HG03025 (cell line): ENCODE measurements around the gene GRIA1.

Source experiments
- ATAC-seq: cut with Tn5 transposase; IDR thresholded peaks from one replicate; pipeline ENCODE4 v1.9.1; 2021; ENCODE audit warnings: mild to moderate bottlenecking, moderate library complexity; ENCODE audit not compliant: unreplicated experiment, low FRiP score

Gene GRIA1

GRCh38 chr5:153490118-153491037 lies at the start of gene GRIA1:
TSS of gene GRIA1 (plus strand) at chr5:153490670.
- no peak for ATAC-seq

DNA sequence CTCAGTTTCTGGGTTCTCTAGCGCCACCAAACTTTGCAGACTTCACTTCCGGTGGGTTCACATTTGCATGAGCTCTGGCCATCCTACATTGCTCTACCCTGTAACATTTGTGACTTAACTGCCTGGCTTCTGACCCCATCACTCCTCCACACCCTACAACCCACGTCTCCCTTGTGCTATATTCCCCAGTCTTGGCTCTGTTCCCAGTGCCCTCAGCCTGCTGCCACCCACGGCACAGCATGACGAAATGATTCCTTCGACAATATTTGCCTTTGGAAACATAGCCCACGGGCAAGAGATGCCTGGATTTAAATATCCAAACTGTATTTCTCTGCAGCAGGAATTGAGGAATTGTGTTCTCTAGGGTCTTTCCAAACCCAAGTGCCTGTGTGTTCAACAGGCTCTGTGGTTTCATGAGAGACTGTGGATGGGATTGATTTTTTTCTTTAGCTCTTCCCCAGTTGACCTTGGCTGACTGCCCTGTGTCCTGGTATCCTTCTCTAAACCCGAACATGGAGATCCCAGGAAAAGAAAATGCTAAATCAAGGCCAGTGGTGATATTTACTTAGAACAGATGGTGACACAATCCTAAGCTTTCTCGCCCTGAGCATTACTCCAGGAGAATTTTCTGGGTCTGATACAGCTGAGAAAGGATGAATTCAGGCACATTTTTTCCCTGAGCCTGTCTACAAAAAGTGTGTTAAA lies 44.4 kb upstream of the GRIA1 start:
- no peak for ATAC-seq

DNA sequence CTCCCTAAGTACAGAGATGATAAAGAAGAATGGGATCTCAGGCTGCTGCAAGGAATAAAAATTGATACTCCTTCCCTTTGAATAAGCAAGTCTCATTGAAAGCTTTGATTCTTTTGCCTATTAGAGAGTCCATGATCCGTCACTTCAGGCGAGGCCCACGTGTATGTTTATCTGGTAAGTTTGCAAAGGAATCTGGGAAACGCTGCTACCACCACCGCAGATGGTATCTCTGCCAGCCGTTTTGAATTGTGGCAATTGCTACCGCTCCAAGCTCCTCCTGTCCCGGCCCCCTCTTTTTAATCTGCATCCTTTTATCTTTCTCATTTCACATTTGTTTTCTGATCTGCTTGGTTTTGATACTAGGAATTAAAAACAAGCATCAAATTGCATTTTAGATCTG lies 42.9 kb upstream of the GRIA1 start:
- ATAC-seq = no peak

GRCh38 chr5:153456354-153456753 lies 34.1 kb upstream of the GRIA1 start:
- ATAC-seq = no peak

- ATAC-seq = no peak
These were observed 33.5 kb upstream of the GRIA1 start for GRCh38 chr5:153456993-153457392.

DNA sequence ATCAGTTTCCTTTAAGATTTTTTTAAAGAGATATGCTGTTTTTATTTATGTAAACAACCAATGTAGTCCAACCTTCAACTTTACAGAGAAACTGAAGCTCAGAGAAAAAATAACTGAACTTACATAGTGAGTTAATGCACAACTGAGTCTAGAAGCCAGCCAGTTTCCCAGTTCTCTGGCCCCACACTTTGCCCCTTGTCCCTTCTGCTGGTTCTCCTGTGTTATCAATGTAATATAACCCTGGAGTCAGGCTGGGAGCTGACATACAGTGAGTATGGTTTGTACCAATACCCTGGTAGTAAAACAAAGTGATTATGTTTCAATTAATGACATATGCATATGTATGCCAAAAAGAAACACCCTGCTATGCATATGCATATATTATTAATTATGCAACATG lies 32.2 kb upstream of the GRIA1 start:
- ATAC-seq = no peak

DNA sequence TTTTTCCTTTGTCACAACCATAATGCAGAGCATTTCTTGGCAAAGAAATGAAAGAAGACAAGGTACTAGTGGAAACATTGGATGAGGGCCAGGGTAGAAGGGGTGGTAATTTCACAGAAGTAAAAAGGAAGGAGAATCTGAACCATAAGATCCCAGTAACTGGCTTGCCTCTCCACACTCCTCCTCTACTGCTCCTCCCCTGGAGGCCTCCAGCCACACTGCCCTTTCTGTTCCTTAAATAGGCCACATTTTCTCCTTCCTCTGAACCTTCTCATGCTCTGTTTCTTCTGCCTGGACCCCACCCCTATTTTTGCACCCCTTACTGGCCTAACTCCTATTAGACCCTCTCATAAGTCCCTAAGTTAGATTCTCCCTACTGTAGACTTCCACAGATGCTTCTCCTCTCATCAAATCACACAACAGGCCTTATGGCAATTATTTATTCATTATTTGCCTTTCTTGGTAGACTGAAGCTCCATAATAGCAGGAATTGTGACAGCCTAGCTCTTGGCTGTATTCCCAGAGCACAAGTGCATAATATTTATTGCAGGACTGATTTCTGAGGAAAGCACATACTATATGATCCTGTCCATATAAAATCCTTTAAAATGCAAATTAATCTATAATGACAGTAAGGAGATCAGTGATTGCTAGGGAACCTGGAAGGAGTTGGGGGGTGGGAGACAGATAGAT lies 31.3 kb upstream of the GRIA1 start:
- ATAC-seq = no peak

GRCh38 chr5:153460421-153460820 lies 30.0 kb upstream of the GRIA1 start:
- no peak for ATAC-seq

DNA sequence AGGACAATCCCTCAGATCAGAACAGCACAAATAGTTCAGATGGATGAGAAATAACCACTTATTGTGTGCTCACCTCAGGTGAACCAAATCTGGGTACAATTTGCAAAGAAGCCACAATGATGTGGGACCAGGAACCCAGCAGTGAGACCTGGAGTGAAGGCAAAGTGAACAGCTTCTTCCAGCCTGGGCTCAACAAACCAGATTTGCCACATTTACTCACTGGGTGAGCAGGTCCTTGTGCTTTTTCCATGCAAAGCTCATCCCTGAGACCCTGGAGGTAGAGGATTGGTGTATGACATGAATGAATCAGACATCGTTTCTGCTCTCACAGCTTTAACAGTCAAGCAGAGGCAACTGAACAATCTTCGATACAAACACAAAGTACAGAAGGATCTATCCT lies 29.1 kb upstream of the GRIA1 start:
- ATAC-seq = no peak

- no peak for ATAC-seq
These were observed 26.7 kb upstream of the GRIA1 start for GRCh38 chr5:153463806-153464205.

DNA sequence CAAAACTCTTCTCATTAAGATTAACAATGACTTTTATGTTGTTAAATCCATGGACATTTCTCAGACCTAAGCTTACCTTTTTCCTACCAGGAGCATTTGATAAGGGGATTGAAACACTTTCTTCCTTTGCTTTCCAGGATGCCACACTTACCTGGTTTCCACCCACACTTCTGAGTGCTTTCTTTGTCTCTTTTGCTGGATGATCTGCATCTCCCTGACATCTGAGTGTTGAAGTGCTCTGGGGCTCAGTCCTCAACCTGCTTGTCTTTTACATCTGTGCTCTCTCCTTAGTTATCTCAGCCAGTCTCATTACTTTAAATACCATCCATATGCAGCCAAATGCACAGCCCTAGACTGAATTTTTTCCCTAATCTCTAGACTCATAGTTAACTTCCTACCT lies 22.9 kb upstream of the GRIA1 start:
- no peak for ATAC-seq

- ATAC-seq = no peak
These were observed 21.0 kb upstream of the GRIA1 start for GRCh38 chr5:153469423-153469822.

GRCh38 chr5:153470736-153471135 lies 19.7 kb upstream of the GRIA1 start:
- ATAC-seq = no peak

DNA sequence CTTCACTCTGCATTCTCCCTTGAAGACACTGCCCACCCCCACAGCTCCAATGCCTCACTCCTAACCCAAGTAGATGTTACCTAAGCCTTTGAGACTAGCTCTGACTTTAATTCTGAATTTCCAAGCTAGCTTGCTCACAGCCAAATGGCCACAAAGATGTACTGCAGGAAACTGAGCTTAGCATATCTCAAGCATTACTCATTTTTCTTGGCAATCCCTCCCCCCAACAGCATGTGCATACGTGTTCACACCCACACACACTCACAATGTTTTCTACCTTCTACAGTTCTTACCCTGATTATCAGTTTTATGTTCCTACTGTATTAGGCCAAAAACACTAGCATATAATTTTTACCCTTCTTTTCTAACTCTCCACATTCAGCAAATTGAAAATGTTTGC lies 13.7 kb upstream of the GRIA1 start:
- ATAC-seq = no peak

GRCh38 chr5:153480401-153480800 lies 10.1 kb upstream of the GRIA1 start:
- peak; percentile 46 for ATAC-seq

DNA sequence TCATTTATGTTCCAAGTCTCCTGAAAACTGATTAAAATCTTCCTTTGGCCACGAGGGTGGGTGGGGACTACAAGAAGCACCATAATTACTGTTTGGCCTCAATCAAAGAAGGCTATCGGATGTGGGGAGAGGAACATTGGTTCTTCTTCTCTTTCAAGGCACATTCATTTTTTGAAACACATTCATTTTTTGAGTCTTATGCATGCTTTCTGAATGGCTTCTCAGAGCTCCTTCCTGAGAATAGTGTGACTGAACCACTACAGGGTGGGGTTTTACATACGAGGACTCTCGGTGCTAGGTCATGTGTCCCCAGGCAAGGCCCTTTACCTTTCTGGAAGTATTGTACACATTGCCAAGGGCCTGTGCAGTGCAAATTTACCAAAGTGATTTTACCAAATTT lies 7.0 kb upstream of the GRIA1 start:
- ATAC-seq = no peak

DNA sequence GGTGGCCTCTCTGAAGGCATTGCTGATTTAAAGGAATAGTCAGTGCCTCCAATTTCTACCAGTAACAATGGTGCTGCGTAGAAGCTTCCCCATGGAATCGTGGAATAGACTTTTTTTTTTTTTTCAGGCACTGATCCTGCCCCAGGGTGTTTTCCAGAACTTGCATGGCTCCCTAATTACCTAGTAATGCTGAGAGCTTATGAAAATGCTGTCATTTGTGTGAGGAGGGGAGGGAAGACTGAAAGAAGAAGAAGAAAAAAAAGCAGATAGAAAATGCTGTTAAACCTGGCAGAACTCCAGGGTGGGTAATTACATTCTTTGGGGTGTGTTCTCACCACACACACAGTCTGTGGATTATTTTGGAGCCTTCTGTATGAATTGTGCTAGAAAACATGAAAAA lies 4.8 kb upstream of the GRIA1 start:
- ATAC-seq = no peak

DNA sequence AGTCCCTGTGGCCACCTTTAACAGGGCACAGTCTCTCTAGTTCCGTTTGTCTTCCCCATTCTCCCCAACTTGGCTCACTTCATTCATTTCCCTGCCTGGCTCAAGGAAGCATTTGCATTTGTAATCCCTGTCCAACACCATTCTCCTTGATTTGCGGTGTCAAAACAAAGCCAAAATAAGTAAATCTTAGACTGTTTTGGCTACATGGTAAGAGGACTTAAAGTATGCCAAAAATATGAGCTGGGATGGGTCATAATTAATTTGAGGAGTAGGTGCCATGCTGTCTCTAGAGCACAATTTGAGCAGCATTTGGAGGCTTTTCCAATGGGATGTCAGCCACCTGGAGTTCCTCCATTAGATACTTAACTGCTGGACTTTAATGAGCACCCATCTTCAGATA lies 3.7 kb upstream of the GRIA1 start:
- ATAC-seq = no peak

- ATAC-seq = no peak
These were observed 859 bp upstream of the GRIA1 start for GRCh38 chr5:153489611-153490010.

GRCh38 chr5:153491038-153491744 lies 721 bp downstream of the GRIA1 start:
- ATAC-seq = no peak

DNA sequence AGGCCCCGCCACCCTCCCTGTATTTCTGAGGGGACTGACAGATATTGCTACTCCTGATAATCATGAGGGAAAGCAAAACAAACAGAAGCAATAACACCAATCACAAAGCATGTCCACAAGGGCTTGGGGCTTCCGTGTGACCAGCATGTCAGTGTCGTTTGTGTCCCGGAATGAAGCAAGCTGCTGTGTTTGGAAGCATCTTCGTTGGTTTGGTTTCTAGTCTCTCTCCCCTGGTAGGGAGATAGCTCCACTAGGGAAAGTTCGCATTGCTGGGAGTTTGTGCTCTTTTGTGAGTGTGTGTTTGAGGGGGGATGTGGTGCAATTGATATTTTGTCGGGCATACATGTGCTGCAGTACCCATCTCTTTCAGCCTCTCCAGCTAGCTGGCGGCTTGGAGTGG lies 1.4 kb downstream of the GRIA1 start:
- ATAC-seq = no peak
